A673 (cell line): Measurements from ENCODE around the gene EFCAB9.

Experiments
- EZH2 ChIP-seq: fragments of 200-600 bp; sonication (generic); IDR thresholded peaks from 2 replicates; pipeline ENCODE4 v1.6.1; 2017; ENCODE audit warnings: borderline replicate concordance, low read depth, mild to moderate bottlenecking, mixed read lengths, antibody characterized with exemption, low read length; ENCODE audit not compliant: poor library complexity, severe bottlenecking
- TF ChIP-seq, protein P1 (sequence below): fragments of 300-800, 200-600 bp; sonication (generic); conservative IDR thresholded peaks from 2 replicates; pipeline ENCODE4 v1.5.1; 2017; ENCODE audit warnings: low read depth, mild to moderate bottlenecking, antibody characterized with exemption, low read length, moderate library complexity, mixed read lengths

- TF ChIP-seq, protein P1, sequence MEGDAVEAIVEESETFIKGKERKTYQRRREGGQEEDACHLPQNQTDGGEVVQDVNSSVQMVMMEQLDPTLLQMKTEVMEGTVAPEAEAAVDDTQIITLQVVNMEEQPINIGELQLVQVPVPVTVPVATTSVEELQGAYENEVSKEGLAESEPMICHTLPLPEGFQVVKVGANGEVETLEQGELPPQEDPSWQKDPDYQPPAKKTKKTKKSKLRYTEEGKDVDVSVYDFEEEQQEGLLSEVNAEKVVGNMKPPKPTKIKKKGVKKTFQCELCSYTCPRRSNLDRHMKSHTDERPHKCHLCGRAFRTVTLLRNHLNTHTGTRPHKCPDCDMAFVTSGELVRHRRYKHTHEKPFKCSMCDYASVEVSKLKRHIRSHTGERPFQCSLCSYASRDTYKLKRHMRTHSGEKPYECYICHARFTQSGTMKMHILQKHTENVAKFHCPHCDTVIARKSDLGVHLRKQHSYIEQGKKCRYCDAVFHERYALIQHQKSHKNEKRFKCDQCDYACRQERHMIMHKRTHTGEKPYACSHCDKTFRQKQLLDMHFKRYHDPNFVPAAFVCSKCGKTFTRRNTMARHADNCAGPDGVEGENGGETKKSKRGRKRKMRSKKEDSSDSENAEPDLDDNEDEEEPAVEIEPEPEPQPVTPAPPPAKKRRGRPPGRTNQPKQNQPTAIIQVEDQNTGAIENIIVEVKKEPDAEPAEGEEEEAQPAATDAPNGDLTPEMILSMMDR = no peak
- no peak for TF ChIP-seq EZH2
Observed at GRCh38 chr5:172180936-172181335, 13.0 kb upstream of the EFCAB9 start.
